ENCODE measurements around the gene CREG2.
A peak's percentile ranks its signal among the peaks of the same experiment; 100 is the strongest.

CREG2 gene, protein sequence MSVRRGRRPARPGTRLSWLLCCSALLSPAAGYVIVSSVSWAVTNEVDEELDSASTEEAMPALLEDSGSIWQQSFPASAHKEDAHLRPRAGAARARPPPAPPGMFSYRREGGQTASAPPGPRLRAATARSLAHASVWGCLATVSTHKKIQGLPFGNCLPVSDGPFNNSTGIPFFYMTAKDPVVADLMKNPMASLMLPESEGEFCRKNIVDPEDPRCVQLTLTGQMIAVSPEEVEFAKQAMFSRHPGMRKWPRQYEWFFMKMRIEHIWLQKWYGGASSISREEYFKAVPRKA

DNA sequence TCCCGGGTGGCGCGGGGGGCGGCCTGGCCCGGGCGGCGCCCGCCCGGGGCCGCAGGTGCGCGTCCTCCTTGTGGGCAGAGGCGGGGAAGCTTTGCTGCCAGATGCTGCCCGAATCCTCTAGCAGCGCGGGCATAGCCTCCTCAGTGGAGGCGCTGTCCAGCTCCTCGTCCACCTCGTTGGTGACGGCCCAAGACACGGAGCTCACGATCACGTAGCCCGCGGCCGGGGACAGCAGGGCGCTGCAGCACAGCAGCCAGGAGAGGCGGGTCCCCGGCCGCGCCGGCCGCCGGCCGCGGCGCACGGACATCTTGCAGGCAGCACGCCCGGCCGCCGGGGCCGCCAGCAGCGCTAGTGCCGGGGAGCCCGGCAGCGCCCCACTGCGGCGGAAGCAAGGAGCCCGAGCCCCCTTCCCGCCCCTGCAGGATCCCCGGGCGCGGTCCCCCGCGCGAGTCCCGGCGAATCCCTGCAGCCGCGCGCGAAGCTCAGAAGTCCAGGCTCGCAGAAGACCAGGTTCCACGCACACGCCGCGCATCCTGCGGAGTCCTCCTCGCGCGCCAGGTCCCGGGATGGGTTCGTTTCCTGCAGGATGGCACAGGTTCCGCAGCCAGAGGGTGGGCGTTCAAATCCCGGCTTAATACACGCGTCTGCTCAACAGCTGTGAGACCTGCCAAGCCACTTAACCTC is at the start of gene CREG2:
CREG2 (minus strand) TSS at position 353 of the 684 bp plus-strand sequence; CDS start at position 307, 46 bp downstream.
- TF ChIP-seq, protein P1, sequence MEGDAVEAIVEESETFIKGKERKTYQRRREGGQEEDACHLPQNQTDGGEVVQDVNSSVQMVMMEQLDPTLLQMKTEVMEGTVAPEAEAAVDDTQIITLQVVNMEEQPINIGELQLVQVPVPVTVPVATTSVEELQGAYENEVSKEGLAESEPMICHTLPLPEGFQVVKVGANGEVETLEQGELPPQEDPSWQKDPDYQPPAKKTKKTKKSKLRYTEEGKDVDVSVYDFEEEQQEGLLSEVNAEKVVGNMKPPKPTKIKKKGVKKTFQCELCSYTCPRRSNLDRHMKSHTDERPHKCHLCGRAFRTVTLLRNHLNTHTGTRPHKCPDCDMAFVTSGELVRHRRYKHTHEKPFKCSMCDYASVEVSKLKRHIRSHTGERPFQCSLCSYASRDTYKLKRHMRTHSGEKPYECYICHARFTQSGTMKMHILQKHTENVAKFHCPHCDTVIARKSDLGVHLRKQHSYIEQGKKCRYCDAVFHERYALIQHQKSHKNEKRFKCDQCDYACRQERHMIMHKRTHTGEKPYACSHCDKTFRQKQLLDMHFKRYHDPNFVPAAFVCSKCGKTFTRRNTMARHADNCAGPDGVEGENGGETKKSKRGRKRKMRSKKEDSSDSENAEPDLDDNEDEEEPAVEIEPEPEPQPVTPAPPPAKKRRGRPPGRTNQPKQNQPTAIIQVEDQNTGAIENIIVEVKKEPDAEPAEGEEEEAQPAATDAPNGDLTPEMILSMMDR (conservative IDR thresholded peaks at IDR 0.05; ENCODE audit: low read length), result peak; percentile 33
- peak; percentile 53 for DNase-seq (ENCODE audit: low read depth)
- H3K4me3 ChIP-seq (ENCODE audit: low read length), result peak within 1 kb of the TSS; percentile 57

DNA sequence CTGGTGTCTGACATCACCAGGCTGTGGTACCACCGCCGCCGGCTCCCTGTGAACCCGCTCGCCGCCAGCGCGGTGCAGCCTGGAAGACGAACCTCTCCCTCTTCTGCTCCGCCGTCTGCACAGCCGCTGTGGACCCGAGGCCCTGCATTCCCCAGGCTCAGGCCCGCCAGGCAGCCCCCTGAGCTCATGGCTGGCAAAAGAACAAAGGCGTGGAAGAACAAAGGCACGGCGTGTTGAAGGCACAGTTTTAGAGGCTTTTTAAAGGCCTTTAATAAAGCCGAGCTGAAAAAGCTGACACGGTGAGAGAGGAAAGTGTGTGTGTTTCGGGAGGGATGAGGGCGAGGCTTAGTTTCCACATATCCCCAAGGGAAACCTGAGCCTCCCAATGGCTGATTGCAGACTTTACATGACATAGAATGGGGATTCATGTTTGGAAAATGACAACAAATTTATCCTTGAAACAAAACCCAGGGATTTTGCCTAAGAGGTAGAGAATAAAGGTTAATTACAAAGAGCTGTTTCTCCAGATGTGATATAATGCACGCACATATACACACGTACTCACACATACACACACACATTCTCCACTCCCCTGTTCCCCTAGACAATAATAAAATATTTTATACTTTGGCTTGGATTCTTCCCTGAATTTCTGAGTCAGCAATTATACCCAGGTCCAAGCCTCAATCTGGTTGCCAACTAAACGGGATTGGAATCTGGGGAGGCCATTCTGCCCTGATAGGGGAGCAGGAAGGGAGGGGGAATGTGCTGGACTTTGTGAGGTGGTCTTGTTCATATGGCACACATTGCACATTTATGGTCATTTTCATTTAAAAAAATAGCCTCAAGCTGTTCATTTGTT is 47.9 kb upstream of the CREG2 start:
- H3K4me3 ChIP-seq (ENCODE audit: low read length), result peak overlapping the region; percentile 18; the same call in 1 of the 2 replicates
- TF ChIP-seq, protein P1 (conservative IDR thresholded peaks at IDR 0.05; ENCODE audit: low read length), result no peak
- DNase-seq (ENCODE audit: low read depth), result peak; percentile 76

DNA sequence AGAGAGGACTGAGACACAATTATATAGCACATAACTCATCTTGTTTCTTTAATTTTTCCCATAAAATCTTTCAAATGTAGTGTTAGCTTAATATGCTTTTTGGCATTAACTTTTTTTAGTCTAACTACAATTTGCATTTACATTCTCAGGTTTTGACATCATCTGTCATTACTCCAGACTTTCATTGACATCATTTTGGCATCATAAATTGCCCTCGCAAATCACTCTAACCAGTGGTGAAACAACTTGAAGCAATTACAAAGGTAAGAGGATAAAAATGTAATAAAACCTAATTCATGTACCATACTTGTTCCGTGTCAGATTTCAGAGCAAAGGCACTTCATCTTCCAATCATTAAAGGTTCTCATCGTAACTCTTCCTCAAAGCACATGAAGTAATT is 46.2 kb upstream of the CREG2 start:
- peak; percentile 31 for DNase-seq (ENCODE audit: low read depth)
- TF ChIP-seq, protein P1 (conservative IDR thresholded peaks at IDR 0.05; ENCODE audit: low read length), result no peak
- no peak overlapping the region for H3K4me3 ChIP-seq (ENCODE audit: low read length)

DNA sequence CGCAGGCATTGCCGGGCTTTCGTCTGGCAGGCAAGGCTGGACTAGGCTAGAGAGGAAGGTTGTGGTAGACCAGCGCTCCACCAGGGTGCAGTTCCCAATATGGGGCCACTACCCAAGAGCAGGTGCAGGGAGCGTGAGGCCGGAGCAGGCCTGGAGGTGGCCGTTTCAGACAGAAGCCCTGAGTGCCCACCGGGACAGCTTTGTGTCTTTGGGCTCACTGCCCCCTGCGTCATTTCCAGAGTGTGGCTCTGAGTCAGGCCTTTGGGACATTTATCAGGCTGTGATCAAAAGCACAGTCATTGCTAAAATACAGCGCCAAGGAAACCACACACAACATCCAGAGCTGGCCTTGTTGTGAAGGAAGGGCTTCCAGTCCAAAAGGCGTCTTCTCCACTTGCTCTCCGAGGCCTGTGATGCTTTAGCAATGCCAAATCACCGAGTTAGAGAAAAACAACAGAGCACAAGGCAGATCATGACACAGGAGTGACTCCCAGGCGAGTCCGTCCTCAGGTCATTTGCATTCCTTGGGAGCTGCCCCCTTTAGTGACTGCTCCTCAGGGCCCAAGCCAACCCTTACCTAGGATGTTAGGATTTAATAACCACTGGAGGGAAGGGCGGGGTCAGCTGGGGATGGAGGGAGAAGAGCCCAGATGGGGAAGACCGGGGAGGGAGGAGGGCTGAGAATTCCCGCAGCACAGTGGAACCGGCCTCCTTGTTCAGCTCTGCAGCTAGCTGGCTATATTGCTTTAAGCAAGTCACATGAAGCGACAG is 45.3 kb upstream of the CREG2 start:
- no peak overlapping the region for H3K4me3 ChIP-seq (ENCODE audit: low read length)
- peak; percentile 57 for DNase-seq (ENCODE audit: low read depth)
- TF ChIP-seq, protein P1 (conservative IDR thresholded peaks at IDR 0.05; ENCODE audit: low read length), result no peak

DNA sequence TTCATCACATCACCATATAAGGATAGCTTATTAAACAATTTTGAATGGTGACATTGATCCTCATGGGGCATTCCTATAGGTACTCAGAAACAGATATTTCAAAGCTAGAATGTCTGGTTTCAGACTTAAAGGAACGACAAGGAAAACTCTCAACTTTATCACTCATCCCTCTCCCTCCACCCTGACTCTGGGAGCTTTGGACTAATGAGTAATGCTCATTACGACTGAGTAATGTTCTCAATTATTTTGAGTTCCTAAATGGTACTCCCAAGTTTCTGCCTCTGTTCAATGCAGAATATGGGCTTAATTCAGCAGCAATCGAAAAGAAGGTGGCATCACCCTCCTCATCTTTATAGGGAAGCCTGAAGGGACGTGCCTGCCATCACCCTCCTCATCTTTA is 44.2 kb upstream of the CREG2 start:
- H3K4me3 ChIP-seq (ENCODE audit: low read length), result no peak overlapping the region
- DNase-seq (ENCODE audit: low read depth), result no peak

DNA sequence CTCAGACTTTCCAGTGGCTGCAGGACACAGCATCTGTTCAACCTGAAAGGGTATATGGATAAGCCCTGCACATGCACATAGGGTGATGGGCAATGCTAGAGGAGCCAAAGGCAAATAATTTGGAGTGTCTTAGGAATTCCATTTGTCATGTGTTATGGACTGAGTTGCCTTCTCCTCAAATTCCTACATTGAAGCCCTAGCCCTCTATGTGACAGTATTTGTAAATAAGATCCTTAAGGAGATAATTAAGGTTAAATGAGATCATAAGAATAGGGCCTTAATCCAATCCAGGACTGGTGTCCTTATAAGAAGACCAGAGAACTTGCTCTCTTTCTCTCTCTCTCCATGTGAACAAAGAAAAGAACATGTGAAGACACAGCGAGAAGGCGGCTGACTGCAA is 42.9 kb upstream of the CREG2 start:
- TF ChIP-seq, protein P1 (conservative IDR thresholded peaks at IDR 0.05; ENCODE audit: low read length), result no peak
- peak; percentile 82 for DNase-seq (ENCODE audit: low read depth)

More for the DNA sequence above, 44.2 kb upstream of the CREG2 start:
- TF ChIP-seq, protein P1 (conservative IDR thresholded peaks at IDR 0.05; ENCODE audit: low read length), result no peak

More for the DNA sequence above, 42.9 kb upstream of the CREG2 start:
- no peak overlapping the region for H3K4me3 ChIP-seq (ENCODE audit: low read length)
